ENCODE data around the gene FBXL7. TPM values are rescaled to one million over a fixed set of nuclear protein-coding genes. Genes with fewer than 3 reads are reported as not detected.

The FBXL7 gene
- total RNA-seq, 1 experiment from 2014 or later = 9.4 TPM

- no peak for DNase-seq (ENCODE audit: low read depth, low spot score)
- in situ Hi-C loops (cut with HindIII; ENCODE audit: low pct_unique_long_range_greater_than_20kb, low sequenced_read_pairs) = no loop called here
Observed at GRCh38 chr5:15936505-15937245, 436.7 kb downstream of the FBXL7 start.

GRCh38 chr5:15937708-15938107 lies 437.7 kb downstream of the FBXL7 start:
- in situ Hi-C loops (cut with HindIII; ENCODE audit: low pct_unique_long_range_greater_than_20kb, low sequenced_read_pairs) = no loop called here
- DNase-seq (ENCODE audit: low read depth, low spot score) = no peak

GRCh38 chr5:15938186-15938585 lies 438.2 kb downstream of the FBXL7 start:
- in situ Hi-C loops (cut with HindIII; ENCODE audit: low pct_unique_long_range_greater_than_20kb, low sequenced_read_pairs) = no loop called here
- no peak for DNase-seq (ENCODE audit: low read depth, low spot score)

DNA sequence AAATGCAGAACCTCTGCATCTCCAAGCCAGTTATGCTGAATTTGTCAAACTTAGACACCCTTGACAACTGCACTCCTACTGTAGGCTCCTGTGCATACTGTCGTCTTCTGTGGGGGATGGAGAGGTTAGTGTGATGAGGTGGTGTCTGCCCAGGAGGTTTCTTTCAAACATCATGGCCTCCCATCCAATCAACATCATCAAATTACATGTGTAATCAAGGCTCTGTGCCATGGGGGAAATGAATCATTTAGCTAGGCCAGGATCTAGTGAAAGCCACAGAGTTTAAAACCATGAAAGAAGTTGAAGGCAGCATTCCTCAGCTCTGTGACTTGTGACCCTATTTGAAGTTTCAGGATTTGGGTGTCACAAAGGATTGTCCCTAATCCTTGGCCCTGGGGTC lies 439.0 kb downstream of the FBXL7 start:
- no peak for DNase-seq (ENCODE audit: low read depth, low spot score)

GRCh38 chr5:15940905-15941304 lies 440.9 kb downstream of the FBXL7 start:
- in situ Hi-C loops (cut with HindIII; ENCODE audit: low pct_unique_long_range_greater_than_20kb, low sequenced_read_pairs) = no loop called here
- no peak for DNase-seq (ENCODE audit: low read depth, low spot score)

More for the DNA sequence above, 439.0 kb downstream of the FBXL7 start:
- in situ Hi-C loops (cut with HindIII; ENCODE audit: low pct_unique_long_range_greater_than_20kb, low sequenced_read_pairs) = no loop called here

- no peak for DNase-seq (ENCODE audit: low read depth, low spot score)
- in situ Hi-C loops (cut with HindIII; ENCODE audit: low pct_unique_long_range_greater_than_20kb, low sequenced_read_pairs) = no loop called here
Observed at GRCh38 chr5:15943487-15943886, 443.5 kb downstream of the FBXL7 start.

- in situ Hi-C loops (cut with HindIII; ENCODE audit: low pct_unique_long_range_greater_than_20kb, low sequenced_read_pairs) = no loop called here
- no peak for DNase-seq (ENCODE audit: low read depth, low spot score)
Observed at GRCh38 chr5:15946026-15946425, 446.0 kb downstream of the FBXL7 start.

DNA sequence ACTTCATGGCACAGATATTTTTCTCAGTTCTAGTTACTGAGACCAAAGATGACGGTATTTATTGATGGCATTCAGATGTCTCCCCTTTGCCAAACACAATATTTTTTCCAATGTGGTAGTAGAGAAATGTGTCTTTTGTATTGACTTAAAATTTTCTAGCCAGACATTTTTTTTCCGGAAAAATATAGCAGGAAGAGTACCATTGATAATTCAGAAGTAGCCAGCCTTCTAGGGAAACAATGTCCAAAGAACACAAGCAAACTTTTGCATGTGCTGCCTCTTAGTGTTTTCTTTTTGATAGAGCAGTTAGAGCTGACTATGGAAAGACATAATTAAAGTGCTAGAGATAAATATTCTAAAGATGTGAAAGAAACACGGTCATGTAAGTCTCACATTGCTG lies 448.2 kb downstream of the FBXL7 start:
- DNase-seq (ENCODE audit: low read depth, low spot score) = peak; percentile 20
- in situ Hi-C loops (cut with HindIII; ENCODE audit: low pct_unique_long_range_greater_than_20kb, low sequenced_read_pairs) = no loop called here

DNA sequence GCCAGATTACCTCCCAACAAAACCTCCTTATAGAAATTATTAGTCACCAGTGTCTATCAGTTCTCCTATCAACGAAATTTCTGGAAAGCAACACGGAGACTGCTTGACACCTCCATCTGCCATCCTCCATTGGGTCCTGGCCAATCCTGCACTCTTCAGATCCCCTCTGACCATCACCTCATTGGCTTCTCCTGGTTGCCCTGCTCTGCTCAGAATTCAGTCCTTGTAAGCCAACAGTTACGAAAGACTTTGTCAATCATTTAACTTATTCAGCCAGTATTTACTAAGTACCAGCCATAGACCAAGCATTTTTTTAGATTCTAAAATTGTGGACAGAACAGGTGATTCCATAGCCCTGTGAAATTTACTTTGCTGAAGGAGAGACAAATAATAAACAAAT lies 451.1 kb downstream of the FBXL7 start:
- no peak for DNase-seq (ENCODE audit: low read depth, low spot score)
- in situ Hi-C loops (cut with HindIII; ENCODE audit: low pct_unique_long_range_greater_than_20kb, low sequenced_read_pairs) = no loop called here

DNA sequence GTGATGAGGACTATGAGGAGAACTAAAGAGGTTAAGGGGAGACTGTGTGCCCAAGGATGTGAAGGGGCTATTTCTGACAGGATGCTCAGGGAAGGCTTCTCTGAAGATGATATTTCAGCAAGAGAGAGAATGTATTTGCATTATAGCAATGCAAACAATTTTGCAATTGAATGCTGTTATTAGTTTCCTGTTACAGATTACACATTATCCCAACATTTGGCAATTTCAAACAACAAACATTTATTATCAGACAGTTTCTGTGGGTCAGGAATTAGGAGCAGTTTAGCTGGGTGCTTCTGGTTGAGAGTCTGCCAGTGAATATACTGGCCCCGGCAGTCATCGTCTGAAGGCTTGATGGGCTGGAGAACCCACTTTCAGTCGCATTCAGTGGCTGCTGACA lies 451.6 kb downstream of the FBXL7 start:
- in situ Hi-C loops (cut with HindIII; ENCODE audit: low pct_unique_long_range_greater_than_20kb, low sequenced_read_pairs) = no loop called here

DNA sequence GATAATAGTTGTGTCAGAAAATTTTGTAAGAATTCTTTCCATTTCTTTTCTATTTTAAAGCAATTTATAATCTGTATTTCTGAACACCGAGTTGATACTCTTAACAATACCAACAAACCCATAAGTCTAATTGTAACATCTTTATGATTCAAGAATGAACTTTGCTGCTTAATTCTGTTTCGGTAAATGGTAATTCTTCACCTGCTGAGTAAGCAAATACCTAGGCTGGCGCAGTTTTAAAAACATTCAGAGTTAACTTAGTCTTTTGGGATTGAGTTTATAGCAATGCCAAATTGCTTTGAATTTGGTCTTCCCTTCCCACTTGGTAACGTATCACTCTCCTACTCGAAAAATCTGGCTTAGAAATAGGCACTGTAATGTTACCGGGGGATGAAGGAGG lies 456.6 kb downstream of the FBXL7 start:
- in situ Hi-C loops (cut with HindIII; ENCODE audit: low pct_unique_long_range_greater_than_20kb, low sequenced_read_pairs) = no loop called here

More for the DNA sequence above, 451.6 kb downstream of the FBXL7 start:
- DNase-seq (ENCODE audit: low read depth, low spot score) = no peak

DNA sequence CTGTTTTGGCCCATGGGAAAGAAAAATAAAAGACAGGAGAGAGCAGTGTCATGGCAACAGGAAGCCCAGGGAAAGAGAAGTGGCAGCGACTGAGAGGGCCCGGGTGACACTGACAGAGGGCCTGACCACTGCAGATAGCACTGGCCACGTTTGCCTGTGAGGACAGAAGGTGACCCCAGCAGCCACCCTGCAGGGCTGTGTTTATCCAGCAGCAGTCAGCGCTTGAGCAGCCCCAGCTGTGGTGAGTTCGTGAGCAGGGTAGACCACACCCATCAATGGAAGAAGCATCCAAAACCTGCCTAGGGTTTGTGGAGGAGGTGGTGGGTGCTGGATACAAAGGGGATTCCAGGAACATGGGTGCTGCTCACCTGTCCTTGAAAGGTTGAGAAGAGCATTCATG lies 457.1 kb downstream of the FBXL7 start:
- no peak for DNase-seq (ENCODE audit: low read depth, low spot score)
- in situ Hi-C loops (cut with HindIII; ENCODE audit: low pct_unique_long_range_greater_than_20kb, low sequenced_read_pairs) = no loop called here

More for the DNA sequence above, 456.6 kb downstream of the FBXL7 start:
- DNase-seq (ENCODE audit: low read depth, low spot score) = no peak

- in situ Hi-C loops (cut with HindIII; ENCODE audit: low pct_unique_long_range_greater_than_20kb, low sequenced_read_pairs) = no loop called here
- no peak for DNase-seq (ENCODE audit: low read depth, low spot score)
Observed at GRCh38 chr5:15959370-15960164, 459.6 kb downstream of the FBXL7 start.

DNA sequence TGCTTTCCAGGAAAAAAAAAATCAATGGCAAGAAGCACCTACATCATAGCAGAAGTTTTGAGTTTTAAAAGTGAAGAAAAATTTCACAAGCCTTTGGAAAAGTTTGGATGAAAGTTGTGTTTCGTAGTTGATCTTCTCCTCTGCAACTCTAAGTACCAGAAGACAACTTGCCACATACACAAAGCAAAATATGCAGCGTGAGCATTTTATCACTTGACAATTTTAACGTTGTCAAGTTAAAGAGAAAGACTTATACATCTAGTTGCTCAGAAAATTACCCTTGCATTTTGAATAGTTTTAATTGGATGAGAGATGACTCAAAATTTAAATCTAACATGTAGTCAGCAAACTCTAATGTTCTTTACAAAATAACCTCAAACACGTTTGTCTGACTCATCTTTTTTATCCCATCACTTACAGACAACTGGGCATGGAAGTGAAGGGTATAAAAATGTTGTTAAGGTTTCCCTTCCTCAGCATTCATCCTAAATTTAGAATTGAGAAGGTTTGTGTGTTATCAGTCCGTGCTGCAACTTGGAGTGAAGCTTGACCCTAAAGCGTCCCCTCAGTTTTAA lies 466.2 kb downstream of the FBXL7 start:
- DNase-seq (ENCODE audit: low read depth, low spot score) = no peak
- in situ Hi-C loops (cut with HindIII; ENCODE audit: low pct_unique_long_range_greater_than_20kb, low sequenced_read_pairs) = no loop called here

DNA sequence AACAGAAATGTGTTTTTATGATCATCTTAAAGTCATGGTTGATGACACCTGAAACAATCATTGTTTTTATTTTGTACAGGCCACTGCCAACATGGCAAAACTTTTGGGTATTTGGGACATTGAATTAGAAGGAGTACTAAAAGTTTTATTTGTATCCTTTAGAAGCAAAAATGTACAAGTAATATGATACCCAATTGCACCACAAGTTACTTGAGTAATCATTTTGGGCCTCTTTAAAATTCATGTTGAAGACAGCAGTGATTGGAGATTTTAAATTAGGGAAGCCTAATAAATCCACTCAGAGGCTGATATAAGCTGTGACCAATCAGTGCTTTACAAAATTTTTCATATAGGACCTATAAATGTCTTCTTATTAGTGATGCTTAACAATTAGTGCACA lies 466.7 kb downstream of the FBXL7 start:
- DNase-seq (ENCODE audit: low read depth, low spot score) = no peak
- in situ Hi-C loops (cut with HindIII; ENCODE audit: low pct_unique_long_range_greater_than_20kb, low sequenced_read_pairs) = no loop called here

DNA sequence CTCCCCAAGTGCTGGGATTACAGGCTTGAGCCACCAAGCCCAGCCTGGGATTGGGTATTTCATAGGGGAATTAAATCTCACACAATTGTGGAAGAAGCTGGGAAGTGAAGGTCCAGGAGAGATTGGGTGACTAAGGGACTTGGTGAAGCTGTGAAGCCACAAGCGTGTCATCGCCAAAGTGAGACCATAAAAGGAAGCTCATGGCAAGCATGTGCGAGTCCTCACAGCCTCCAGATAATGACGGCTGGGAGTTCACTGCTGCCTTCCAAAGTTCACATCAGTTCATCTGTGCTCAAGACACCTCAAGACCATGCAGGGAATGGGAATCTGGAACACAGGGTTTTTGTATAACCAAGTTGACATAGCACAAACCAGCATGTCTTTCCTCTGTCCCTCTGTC lies 469.0 kb downstream of the FBXL7 start:
- in situ Hi-C loops (cut with HindIII; ENCODE audit: low pct_unique_long_range_greater_than_20kb, low sequenced_read_pairs) = no loop called here

GRCh38 chr5:15977851-15978250 lies 477.9 kb downstream of the FBXL7 start:
- in situ Hi-C loops (cut with HindIII; ENCODE audit: low pct_unique_long_range_greater_than_20kb, low sequenced_read_pairs) = loop anchor here (25.0 kb wide), 2 partner anchors 141 to 516 kb away; no protein-coding TSS in a partner anchor
- DNase-seq (ENCODE audit: low read depth, low spot score) = no peak

More for the DNA sequence above, 469.0 kb downstream of the FBXL7 start:
- no peak for DNase-seq (ENCODE audit: low read depth, low spot score)

DNA sequence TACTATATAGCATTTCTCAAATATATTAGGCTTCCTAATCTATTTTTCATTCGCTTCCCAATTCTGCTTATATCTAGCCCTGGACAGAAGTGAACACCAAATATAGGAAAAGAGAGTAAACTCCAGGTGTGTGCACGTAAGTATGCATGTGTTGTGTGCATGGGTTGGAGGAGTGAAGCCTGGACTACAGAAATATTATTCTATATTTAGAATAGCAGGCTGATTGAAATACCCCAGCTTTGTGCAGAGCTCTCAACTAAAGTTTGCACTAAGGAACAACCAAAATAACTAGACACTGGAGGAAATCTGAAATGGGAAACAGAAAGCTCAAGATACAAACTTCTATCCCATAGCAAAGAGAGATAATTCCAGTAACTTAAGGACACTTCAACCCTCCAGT lies 480.9 kb downstream of the FBXL7 start:
- no peak for DNase-seq (ENCODE audit: low read depth, low spot score)
- in situ Hi-C loops (cut with HindIII; ENCODE audit: low pct_unique_long_range_greater_than_20kb, low sequenced_read_pairs) = loop anchor here (25.0 kb wide), 2 partner anchors 144 to 519 kb away; no protein-coding TSS in a partner anchor
